Esophagus squamous epithelium (tissue), 5 donors: Measurements from ENCODE around the gene BTBD18. TPM values are rescaled to one million over a fixed set of nuclear protein-coding genes. Genes with fewer than 3 reads are reported as not detected.
"Not testable (repeated sequence)": the region's sequence is repeated elsewhere in the genome, so short reads cannot be mapped to it uniquely, and the experiment has no call there.

ENCODE experiments used
- DNase-seq: peaks from one replicate; lab custom pipeline; 2025; lab: John Stamatoyannopoulos, UW
- H3K27ac ChIP-seq, 4 donors: fragments of 200-600 bp; sonication (generic); one replicate each; pipeline ENCODE4 v1.5.1; 2016 to 2019; ENCODE audit warnings: mild to moderate bottlenecking in 1 of 4
- H3K27me3 ChIP-seq, 4 donors: fragments of 200-600 bp; sonication (generic); 1 replicate in 3 of 4; 2 replicates in 1 of 4; pipeline versions ENCODE4 v1.5.1 to v1.6.0; 2017 to 2021; ENCODE audit warnings: antibody characterized with exemption in 1 of 4
- H3K36me3 ChIP-seq, 3 donors: fragments of 200-600 bp; sonication (generic); one replicate each; pipeline ENCODE4 v1.5.1; 2016 to 2019
- H3K4me1 ChIP-seq, 3 donors: fragments of 200-600 bp; sonication (generic); one replicate each; pipeline ENCODE4 v1.5.1; 2017 to 2019
- H3K4me3 ChIP-seq, 4 donors: fragments of 200-600 bp; sonication (generic); 1 replicate in 3 of 4; 2 replicates in 1 of 4; pipeline ENCODE4 v1.5.1; 2016 to 2019; ENCODE audit warnings: mild to moderate bottlenecking in 2 of 4, moderate library complexity in 1 of 4
- H3K9me3 ChIP-seq, 3 donors: fragments of 200-600 bp; sonication (generic); one replicate each; pipeline ENCODE4 v1.5.1; 2016 to 2019
- CTCF ChIP-seq, 6 experiments: fragments of 450-650 bp in 4 of 6; fragments of 200-600 bp in 2 of 6; sonication (generic) in 2 of 6; IDR thresholded peaks; one replicate each; pipeline ENCODE4 v1.5.1; 2016 to 2019; ENCODE audit warnings: antibody characterized with exemption in 6 of 6, mild to moderate bottlenecking in 4 of 6, moderate library complexity in 4 of 6
- POLR2A ChIP-seq, 4 donors: fragments of 450-650 bp; IDR thresholded peaks; one replicate each; pipeline ENCODE4 v1.6.1; 2017; ENCODE audit warnings: antibody characterized with exemption in 4 of 4, mild to moderate bottlenecking in 4 of 4, moderate library complexity in 3 of 4
- WGBS, 2 donors: methylation state at CpG; one replicate each; pipeline ENCODE4 v1.1.5; 2018; 5-methylcytosine and 5-hydroxymethylcytosine counted together
- intact Hi-C: fragments of 100-400 bp; cut with DNase I; formaldehyde crosslinking; loops from one replicate; pipeline ENCODE4 v1.15.0; 2022
- total RNA-seq, 4 donors: library from RNA; depleted of rRNA; stranded (reverse); fragments of >200 nt; gene quantifications; one replicate each; pipeline ENCODE4 v1.1.0, GENCODE V29; 2016
- donor health status: DM: yes; HTN: yes; CAD: no.

Gene BTBD18
- total RNA-seq, 4 donors from 2014 or later = not detected

GRCh38 chr11:57713835-57714234, 37.8 kb downstream of the BTBD18 start:
- Histone ChIP-seq H3K9me3 (no peaks in the 10 kb centered on the region), H3K4me3 (peak overlapping the region; percentile 83 to 96 (median 96)), H3K4me1 (peaks cover 24 to 46% (median 28%) of the 10 kb centered on the region in 3 donors), H3K27ac (peak overlapping the region in 2 of 4 donors; percentile 89 to 92), H3K36me3 (peaks cover 0 to 17% (median 0%) of the 10 kb centered on the region in 3 donors), H3K27me3 (no peaks in the 10 kb centered on the region)
- no peak for DNase-seq
- intact Hi-C loops = no loop called here
- WGBS, 2 donors = 82 to 87% methylated on average over 2 of the region's 2 CpGs
- TF ChIP-seq POLR2A (IDR thresholded peaks at IDR 0.05) = no peak
- no peak for TF ChIP-seq CTCF (IDR thresholded peaks at IDR 0.05)

GRCh38 chr11:57712256-57713150, 39.1 kb downstream of the BTBD18 start, which contains the start of gene TMX2:
Gene TMX2, plus strand, starts transcription at chr11:57712593. Its CDS starts 26 bp downstream, at chr11:57712619.
- peak; percentile 77 for DNase-seq
- Histone ChIP-seq H3K27me3 (no peaks in the 10 kb centered on the region), H3K27ac (peak within 1 kb of the TSS; percentile 92 to 96 (median 94)), H3K4me1 (peaks cover 24 to 48% (median 28%) of the 10 kb centered on the region in 3 donors), H3K9me3 (no peaks in the 10 kb centered on the region), H3K36me3 (peaks cover 0 to 13% (median 0%) of the 10 kb centered on the region in 3 donors), H3K4me3 (peak within 1 kb of the TSS; percentile 83 to 96 (median 96))
- intact Hi-C loops = no loop called here
- 0% methylated on average over 16 to 40 of the region's 53 CpGs for WGBS, 2 donors
- TF ChIP-seq CTCF (IDR thresholded peaks at IDR 0.05) (peak in 1 of 6 experiments; percentile 2), POLR2A (IDR thresholded peaks at IDR 0.05) (peak in 2 of 4 donors; percentile 38 to 56)

- H3K9me3 ChIP-seq = no peaks in the 10 kb centered on the region
- intact Hi-C loops = no loop called here
- TF ChIP-seq POLR2A (IDR thresholded peaks at IDR 0.05) (peak in 2 of 4 donors; percentile 56 to 73), CTCF (IDR thresholded peaks at IDR 0.05) (peak in 1 of 6 experiments; percentile 4)
- peak within 1 kb of the TSS; percentile 92 to 96 (median 94) for H3K27ac ChIP-seq
- DNase-seq = peak; percentile 54
- peak within 1 kb of the TSS; percentile 83 to 96 (median 96) for H3K4me3 ChIP-seq
- peaks cover 0 to 15% (median 0%) of the 10 kb centered on the region in 3 donors for H3K36me3 ChIP-seq
- H3K4me1 ChIP-seq = peaks cover 24 to 51% (median 28%) of the 10 kb centered on the region in 3 donors
- no peaks in the 10 kb centered on the region for H3K27me3 ChIP-seq
- 12% methylated on average over 21 to 31 of the region's 51 CpGs for WGBS, 2 donors
Observed at GRCh38 chr11:57711414-57712255, 40.0 kb downstream of the BTBD18 start, which contains the start of gene MED19. Gene MED19, minus strand, starts transcription at chr11:57712215. Its CDS starts 36 bp downstream, at chr11:57712179.

- Histone ChIP-seq H3K4me1 (peaks cover 24 to 46% (median 28%) of the 10 kb centered on the region in 3 donors), H3K36me3 (peaks cover 0 to 26% (median 2%) of the 10 kb centered on the region in 3 donors), H3K9me3 (no peaks in the 10 kb centered on the region), H3K27ac (no peak overlapping the region), H3K27me3 (no peaks in the 10 kb centered on the region), H3K4me3 (no peak overlapping the region)
- intact Hi-C loops = no loop called here
- DNase-seq = no peak
- TF ChIP-seq CTCF (IDR thresholded peaks at IDR 0.05) (no peak), POLR2A (IDR thresholded peaks at IDR 0.05) (no peak)
- 89 to 91% methylated on average over 4 to 5 of the region's 5 CpGs for WGBS, 2 donors
Observed at GRCh38 chr11:57709802-57710367, 41.7 kb downstream of the BTBD18 start.

- H3K36me3 ChIP-seq = peaks cover 5 to 69% (median 13%) of the 10 kb centered on the region in 3 donors
- H3K9me3 ChIP-seq, intact Hi-C loops, DNase-seq, H3K4me3 ChIP-seq, H3K27me3 ChIP-seq, H3K27ac ChIP-seq: not testable (repeated sequence)
- peaks cover 2 to 13% (median 4%) of the 10 kb centered on the region in 3 donors for H3K4me1 ChIP-seq
- 90 to 93% methylated on average over 8 of the region's 8 CpGs for WGBS, 2 donors
Observed at GRCh38 chr11:57705432-57705831, 46.2 kb downstream of the BTBD18 start.
